GM21526 (cell line): ENCODE data around the gene EYA2.

Source experiments
- ATAC-seq: cut with Tn5 transposase; IDR thresholded peaks from one replicate; pipeline ENCODE4 v1.9.1; 2021; ENCODE audit warnings: moderate library complexity; ENCODE audit not compliant: unreplicated experiment, low FRiP score

The EYA2 gene

DNA sequence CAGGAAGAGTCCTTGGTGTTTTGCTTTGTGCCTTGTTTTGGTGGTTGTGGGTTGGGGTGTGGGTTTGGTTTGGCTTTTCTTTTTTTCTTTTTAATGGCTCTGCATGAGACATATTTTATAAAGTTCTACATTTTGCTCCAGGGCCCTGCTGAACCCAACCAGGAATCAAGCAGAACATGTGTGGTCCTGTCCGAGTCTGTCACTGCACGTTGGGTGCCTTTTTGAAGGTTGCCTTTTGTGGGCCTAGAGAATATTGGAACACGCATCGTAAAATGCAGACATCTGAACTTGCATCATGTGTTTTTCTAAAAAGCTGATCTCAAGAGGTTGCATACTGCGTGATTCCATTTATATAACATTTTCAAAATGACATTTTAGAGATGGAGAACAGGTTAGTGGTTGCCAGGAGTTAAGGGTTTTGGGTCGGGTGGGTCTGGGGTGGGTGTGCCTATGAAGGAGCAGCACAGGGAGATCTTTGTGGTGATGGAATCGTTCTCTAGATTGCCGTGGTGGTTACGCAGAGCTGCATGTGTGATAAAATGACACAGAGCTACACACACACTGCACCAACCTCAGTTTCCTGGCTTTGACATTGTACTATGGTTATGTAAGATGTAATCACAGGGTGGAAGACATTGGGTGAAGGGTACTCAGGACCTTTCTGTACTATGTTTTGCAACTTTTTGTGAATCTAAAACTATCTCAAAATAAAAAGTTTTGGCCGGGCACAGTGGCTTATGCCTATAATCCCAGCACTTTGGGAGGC lies 80.2 kb downstream of the EYA2 start:
- ATAC-seq = no peak

DNA sequence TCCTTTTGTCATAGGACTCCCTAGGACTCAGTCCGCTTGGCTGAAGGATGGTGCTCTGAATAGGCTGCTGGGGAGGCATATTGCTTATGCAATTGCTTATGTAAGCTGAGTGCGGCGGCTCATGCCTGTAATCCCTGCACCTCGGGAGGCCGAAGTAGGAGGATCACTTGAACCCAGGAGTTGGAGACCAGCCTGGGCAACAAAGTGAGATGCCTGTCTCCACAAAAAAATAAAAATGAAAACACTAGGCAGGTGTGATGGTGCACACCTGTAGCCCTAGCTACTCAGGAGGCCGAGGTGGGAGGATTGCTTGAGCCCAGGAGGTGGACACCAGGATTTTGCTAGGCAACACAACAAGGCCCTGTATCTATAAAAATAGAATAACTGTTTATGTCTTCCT lies 81.3 kb downstream of the EYA2 start:
- no peak for ATAC-seq

DNA sequence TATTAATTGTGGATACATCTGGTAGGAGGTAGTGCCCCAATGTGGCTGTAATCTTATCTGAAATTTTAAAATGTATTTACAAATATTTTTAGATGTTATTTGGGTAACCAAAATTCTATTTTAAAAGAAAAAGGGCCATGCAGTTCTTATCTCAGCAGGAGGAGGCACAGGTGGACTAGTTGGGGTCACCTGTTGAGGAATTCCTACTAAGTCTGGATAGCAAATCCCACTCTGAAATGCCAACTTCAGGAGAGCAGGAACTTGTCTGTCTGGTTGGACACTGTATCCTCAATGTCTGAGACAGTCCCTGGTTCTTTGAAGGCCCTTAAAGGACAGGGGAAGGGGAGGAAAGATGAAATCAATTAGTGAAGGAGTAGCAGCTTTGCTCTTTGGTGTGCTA lies 82.6 kb downstream of the EYA2 start:
- no peak for ATAC-seq

DNA sequence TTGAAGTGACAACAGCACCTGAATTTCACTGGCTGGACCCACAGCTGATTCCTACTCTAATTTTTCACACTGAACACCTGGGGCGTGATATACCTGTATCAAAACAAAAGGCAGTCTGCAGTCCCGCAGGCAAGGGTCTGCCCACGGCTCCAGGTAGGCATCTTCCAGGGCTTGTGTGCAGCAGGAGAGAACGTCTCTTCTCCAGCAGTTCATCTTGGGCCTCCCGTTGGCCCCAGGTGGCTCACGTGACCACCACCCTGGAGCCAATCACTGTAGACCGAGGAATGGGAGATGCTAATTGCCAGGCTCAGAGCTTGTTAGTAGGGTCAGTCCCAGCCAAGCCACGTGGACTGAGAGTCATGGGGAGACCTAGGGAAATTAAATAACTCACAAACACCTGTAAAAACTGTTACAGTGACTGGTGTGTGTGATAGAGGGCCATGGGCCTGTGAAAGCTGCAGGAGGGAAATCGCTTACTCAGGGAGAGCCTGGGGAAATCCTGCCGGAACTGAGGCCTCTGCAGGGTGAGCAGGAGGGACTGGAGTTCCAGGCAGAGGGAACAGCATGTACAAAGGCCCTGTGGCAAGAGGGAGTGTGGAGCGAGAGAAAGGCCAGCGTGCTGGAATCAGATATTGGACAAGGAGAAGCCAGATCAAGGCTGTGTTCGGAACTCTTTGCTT lies 83.4 kb downstream of the EYA2 start:
- no peak for ATAC-seq

DNA sequence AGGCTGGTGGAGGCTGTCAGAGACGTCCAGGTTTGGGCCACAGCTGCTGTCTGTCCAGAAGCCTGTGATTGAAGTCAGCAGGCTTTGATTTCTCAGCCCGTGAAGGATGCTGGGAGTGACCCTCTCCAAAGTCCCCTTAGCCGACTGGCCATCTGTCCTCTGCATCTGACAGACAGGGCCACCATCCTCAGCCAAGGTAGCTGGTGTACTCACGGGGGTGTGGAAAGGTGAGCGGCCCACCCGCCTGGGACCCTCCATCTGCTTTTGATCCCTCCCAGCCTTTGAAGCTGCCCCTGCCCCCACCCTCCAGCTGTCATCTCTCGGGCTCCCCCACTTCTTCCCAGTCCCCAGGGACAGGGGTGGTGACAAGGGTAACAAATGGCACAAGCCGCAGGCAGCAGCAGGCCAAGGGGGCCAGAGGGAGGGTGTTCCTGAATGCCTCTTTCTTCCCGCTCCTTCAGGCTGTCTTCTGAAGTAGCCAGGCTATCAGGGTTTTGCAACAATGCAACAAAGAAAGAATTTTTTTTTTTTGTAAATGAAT lies 84.4 kb downstream of the EYA2 start:
- ATAC-seq = no peak

DNA sequence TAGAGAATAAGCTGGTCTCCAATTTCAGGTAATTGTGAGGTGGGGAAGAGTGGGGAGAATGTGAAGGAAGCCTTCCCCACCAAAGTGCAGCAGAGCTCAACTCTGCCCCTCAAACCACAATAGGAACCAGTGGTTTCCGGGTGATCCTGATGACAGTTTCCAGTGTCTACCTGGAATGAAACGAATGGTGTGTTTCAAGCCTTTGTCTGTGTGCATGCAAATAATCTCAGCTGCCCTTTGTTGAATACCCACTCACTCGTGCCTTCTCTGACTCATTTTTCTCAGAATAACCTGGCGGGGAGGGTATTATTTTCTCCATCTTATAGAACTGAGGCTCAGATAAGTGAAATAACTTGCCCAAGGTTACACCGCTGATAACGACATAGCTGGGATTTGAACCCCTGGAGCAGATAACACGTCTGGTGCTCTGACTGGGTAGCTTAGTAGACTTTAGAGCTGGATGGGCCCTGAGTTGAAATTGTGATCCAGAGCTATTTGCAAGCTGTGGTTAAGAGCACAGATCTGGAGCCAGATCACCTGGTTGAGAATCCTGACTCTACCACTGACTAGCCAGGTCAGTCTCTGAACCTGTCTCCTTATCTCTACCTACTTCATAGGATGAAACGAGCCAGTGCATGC lies 85.1 kb downstream of the EYA2 start:
- no peak for ATAC-seq

DNA sequence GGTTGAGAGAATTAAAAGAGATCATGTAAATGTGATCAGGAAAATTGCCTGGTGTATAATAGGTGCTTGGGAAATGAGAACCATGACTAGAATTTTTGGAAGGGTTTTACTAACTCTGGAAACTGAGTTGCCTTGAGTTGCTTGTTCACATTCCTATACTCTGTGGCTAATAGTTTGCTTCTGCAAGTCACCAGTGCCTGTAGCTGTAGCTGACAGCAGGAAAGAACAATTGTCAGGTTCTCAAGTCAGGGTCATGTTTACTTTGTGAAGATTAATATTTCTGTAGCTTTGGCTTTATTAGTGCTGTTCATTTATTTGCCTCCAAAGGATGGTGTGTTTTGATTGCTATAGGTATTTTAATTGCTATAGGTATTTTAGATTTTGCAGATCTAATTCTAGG lies 86.5 kb downstream of the EYA2 start:
- no peak for ATAC-seq

DNA sequence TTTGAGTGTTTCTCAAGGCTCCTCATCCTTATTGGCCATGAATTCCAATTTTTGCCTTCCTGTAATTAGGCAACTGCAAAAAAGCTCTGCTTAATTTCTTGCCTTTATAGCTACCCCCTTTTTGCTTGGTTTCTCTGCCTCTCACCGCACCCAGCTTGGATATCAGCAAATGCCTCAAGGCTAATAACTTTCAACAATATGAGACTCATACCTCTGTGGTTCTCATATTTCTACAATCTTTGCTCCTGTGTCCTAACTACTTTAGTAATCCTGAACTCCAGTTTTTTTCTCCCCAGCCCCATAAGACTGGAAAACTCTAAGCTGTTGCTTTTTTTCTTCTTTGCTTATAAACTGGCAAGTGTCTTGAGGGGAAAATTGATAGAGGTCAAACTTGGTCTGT lies 88.8 kb downstream of the EYA2 start:
- ATAC-seq = no peak

DNA sequence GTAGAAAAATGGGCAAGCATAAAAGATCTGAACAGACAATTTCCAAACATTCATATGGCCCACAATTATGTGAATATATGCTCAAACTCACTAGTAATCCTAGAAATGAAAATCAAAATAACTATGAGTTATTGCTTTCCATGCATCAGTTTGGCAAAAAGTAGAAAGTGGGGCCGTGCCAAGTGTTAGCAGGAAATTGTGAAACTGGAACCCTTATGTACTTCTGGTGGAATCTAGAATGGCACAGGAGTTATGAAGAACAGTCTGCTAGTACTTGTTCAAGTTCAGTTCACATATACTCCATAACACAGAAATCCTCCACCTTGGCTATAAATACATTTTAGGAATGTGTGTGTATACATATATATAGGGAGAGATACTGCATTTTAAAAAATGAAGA lies 89.8 kb downstream of the EYA2 start:
- ATAC-seq = no peak

DNA sequence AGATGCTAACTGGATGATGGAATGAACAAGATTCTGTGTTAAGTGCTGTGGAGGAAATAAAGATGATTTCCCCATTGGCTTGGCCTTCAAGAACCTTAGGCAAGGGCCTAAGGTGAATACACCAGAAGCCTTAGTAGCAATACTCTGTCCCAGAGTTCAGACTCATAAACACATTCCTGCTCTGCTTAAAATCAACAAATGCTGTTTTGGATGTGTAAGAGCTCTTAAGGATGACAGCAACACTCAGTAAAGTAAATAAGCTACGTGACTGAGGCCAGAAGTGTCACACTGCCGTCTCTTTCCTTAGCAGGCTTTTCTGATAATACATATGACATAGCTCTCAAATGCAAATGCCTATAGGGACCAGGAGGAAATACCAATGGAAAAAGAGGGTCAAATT lies 90.6 kb downstream of the EYA2 start:
- ATAC-seq = no peak

DNA sequence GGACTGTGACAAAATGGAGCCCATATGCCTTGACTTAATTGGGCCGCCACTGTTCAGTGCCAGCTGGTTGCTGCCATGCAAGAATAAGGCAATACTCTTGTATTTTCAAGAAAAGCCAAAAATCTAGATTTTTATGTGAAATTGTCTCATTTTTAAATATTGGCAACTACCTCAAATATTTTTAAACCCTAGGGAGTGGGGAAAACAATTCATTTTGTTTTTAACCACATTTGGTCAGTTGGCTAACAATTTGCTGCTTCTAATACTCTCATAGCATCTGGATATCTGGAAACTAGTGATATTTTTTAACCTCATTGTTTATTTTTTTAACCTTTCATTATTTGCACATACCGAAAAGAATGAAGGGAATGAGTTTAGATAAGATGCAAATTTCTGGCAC lies 91.0 kb downstream of the EYA2 start:
- no peak for ATAC-seq

DNA sequence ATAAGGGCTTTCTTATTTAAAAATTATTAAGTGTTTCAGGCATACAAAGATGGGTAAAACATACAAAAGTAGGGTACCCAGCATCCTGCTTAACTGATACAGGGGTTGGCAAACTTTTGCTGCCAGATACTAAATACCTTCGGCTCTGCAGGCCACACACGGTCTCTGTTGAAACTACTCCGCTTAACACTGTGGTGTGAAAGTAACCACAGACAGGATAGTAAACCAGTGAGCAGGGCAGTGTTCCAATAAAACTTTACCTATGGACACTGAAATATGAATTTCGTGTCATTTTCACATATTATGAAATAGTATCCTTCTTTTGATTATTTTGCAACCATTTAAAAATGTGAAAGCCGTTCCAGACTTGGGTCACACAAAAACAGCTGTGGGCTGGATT lies 92.4 kb downstream of the EYA2 start:
- no peak for ATAC-seq

DNA sequence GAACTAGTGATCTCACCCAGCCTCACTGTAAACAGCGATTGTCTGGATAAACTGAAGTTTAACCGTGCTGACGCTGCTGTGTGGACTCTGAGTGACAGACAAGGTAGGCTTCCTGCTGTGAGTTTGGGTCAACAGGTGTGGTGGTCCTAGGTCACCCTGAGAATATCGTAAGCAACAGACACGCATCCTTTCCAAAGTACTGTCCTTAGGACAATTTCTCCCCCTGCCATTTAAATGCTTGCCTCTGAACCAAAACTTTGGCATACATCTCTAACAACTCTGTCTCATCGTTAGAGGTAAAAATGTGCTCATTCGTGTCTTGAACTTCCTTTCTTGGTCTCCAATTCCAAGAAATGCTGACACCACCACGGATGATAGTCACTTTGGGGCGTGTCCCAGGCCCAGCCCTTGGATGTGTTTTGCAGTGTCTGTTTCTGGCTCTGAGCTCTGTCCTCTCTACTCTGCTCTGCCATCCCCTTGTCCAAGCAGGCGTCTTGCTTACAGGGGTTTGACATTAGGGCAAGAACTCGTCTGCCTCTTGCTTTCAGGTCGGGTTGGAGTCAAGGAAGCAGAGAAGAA lies 95.5 kb downstream of the EYA2 start:
- ATAC-seq = no peak

DNA sequence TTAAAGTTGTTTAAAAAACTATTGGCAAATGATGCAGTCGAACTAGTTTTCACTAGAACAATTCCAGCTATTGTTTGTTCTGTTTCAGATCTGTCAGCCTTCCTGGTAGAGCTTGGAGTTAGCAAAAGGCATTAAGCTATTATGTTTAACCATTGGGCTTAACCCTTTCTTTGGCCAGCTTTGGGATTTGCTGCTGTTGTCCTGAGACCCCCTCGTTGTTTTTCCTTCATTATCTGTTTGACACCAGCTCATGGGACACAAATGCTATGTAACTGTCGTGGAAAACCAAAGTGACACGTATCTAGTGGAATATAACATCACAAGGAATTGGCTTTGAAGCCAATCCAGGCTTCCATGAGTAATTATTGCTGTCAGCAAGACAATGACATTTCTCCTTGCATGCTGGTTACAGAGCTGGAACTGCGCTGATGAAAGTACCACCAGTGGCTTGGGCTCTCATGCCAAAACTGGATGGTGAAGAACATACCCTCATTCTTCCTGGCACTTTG lies 96.0 kb downstream of the EYA2 start:
- no peak for ATAC-seq

DNA sequence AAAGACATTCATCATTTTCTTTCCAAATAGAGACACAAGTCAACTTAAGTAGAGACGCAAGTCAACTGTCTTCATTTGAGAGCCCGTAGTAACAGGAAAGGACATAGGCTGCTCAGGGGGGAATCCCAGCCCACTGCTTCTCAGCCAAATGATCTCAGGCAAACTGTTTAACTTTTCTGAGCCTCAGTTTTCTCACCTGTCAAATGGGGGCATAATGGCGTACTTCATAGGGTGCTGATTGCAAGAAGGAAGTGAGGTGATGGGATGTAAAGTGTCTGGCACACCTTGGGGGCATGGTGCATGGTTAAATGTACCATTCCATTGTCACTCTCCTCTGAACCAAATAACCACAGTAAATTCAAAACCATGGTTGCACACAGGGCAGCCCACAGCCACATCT lies 96.5 kb downstream of the EYA2 start:
- ATAC-seq = no peak

DNA sequence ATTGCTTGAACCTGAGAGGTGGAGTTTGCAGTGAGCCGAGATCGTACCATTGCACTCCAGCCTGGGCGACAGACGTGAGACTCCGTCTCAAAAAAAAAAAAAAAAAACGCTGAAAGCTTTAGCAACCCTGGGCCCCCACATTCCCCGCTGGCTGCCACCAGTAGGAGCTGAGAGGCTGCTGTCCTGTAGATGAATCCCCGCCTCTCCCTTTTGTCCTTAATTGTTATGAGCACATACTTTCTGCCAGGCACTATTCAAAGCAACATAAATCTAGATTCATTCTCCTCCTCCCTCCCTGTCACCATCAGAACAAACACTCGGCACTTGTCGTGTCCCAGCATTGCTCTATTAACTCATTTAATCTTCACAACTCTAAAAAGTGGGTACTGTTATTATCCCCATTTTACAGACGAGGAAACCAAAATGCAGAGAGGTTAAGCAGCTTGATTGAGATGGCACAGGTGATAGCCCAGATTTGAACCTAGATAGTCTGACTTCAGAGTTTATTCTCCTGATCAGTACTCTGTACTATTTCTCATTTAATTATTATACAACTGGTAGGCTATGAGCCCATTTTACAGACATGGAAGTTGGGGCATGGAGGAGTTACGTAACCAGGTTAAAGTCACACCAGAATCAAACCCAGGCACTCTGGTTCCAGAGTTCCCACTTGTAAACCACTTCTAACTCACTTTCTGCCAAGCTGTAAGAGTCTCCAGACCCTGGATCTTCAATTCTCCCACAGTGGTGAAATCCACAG lies 97.4 kb downstream of the EYA2 start:
- ATAC-seq = no peak

DNA sequence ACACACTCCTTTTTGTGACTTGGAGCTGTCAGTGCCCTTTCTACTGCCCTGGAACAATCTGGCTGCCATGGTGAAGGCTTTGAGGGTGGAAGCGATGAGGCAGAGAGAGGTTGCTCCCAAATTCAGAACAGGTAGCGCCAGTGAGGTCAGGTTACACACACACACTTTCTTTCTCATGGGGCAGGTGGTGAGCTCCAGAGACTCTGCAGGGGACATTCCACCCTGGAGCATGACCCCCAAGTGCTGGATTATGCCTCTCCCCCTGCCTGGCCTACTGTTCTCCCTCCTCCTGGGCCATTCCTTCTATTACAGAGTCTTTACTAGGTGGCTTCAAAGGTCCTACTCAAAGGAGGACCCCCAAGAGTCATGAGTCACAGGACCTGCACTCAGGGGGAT lies 98.0 kb downstream of the EYA2 start:
- no peak for ATAC-seq

DNA sequence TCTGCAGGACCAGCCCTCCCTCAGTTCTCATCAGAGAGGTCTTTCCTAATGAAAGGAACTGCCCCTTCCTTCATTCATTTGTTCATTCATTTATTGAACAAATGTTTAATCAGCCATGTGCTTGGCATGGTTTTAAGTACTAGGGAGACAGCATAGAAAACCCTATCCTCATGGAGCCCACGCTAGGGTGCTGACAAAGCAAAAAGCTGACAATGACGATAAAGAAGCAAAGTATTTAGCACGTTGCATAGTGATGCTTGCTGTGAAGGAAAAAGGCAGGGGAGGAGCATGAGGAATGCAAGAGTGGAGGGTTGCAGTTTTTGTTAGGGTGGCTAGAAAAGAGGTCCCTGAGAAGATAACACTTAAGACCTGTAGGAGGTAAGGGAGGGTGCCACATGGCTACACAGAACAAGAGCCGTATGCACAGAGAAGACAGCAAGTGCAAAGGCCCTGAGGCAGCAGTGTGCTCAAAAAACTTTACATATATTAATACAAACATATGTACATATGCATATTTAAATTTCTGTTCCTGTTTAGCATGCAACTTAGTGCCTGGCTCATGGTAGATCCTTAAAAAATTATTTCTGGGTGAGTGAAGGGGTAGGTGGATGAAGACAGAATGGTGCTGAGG lies 98.9 kb downstream of the EYA2 start:
- ATAC-seq = no peak

DNA sequence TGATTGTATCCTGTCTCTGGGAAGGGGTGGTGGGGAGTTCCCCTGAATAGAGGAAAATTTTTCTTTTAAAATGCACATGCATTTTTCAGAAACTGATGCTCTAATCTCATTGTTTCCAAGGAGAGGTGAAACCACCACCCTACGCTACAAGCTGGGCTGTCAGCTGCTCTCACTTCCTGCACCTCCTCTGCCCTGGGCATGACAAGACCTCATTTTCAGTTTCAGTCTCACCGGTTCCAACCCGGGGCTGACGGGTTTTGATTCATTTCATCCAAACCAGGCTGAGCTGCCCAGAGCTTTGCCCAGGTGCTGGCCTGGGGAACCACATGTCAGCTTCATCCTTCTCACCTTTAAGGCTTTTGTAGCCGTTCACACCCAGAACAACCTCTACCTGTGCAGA lies 99.7 kb downstream of the EYA2 start:
- ATAC-seq = peak; percentile 95

DNA sequence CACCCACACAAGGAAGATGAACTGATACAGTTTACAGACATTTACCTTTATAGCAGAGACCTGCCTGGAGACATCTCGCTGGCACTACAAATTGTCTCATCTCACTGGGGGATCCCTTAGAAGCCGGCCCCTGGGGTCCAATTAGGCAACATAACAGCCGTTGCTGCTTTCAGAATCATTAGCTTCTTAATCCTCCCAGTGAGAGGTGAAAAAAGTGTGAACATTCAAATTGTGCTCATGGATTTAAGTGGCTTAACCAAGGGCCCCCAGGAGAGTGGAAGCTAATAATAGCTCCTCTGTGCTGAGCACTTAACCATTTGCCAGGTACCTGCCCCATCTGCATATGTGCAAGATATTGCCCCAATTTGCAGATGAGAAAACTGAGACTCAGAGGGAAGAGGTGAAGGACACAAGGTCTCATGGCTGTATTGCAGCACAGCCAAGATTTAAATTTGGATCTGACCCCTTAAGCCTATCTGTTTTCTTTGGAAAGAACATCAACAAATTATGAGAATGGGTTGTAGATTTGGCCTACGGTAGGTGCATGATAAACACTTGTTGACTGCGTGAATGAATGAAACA lies 101.0 kb downstream of the EYA2 start:
- ATAC-seq = no peak
